ENCODE measurements around the gene FAM107B. TPM values are rescaled to one million over a fixed set of nuclear protein-coding genes. Genes with fewer than 3 reads are reported as not detected.

Gene FAM107B
- total and polyA plus RNA-seq, 2 of the 13 experiments (the other 11 are each of a cell fraction or from before 2014, with no cell fraction given), result 15.7 to 24.8 TPM

DNA sequence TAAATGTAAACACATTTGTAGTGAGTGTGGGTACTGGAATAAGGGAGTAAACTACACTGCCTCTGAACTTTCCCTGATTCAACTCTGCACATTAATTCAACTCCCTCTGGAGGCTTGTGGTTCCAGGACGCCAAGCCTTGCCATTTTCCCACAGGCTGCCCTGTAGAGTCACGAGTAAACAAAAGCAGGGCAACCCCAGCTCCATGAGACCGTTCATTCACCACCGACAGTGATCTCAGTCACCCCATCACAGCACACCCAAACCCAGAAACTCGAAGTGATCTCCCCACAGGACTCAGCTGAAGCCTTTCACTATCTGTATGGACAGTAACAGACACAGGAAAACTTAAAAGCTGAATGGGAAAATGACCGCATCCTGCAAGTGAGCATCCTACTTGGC is 225.2 kb downstream of the FAM107B start:
- no peak for DNase-seq (ENCODE audit: low spot score)

More for the DNA sequence above, 225.2 kb downstream of the FAM107B start:
- POLR2A ChIA-PET, result interaction anchor here (0.7 to 2.4 kb wide), 8 partner anchors 11 to 329 kb away, joined by 3 to 8 read pairs (median 4); partner anchors contain the start of gene SUV39H2
- Histone ChIP-seq H3K27me3 (ENCODE audit: control insufficient read depth in 1 of 2, insufficient read depth in 2 of 2, low read length in 2 of 2) (no peaks in the 10 kb centered on the region), H3K27ac (ENCODE audit: extremely low read length, insufficient read depth, low read length) (peak overlapping the region; percentile 71), H3K4me1 (ENCODE audit: insufficient read depth, low read length) (peaks cover 53% of the 10 kb centered on the region), H3K4me3 (replicated peaks in 1 of 3; ENCODE audit: insufficient read depth in 1 of 3, low read depth in 2 of 3, low read length in 3 of 3) (no peak overlapping the region), H2AFZ (ENCODE audit: low read length) (no peak overlapping the region), H3K4me2 (ENCODE audit: low read depth, low read length) (no peak overlapping the region), H3K9ac (ENCODE audit: insufficient read depth, low read depth, low read length) (no peak overlapping the region), H3K9me3 (ENCODE audit: low read length) (no peaks in the 10 kb centered on the region), H3K36me3 (replicated peaks in 1 of 2; ENCODE audit: control insufficient read depth in 1 of 2, insufficient read depth in 2 of 2, low read length in 2 of 2) (peaks cover 0 to 2% of the 10 kb centered on the region in 2 experiments; a peak in 1 of 5 replicates), H4K20me1 (ENCODE audit: insufficient read depth, low read length) (no peaks in the 10 kb centered on the region; the same call in 1 of the 2 replicates), H3K79me2 (ENCODE audit: insufficient read depth, low read length) (peaks cover 28% of the 10 kb centered on the region)
- no peak for FAIRE-seq
- no TSS peak for BruUV-seq (replicated peaks)
- CTCF ChIA-PET (ENCODE audit: low intra/inter-chr PET ratio, low total read pairs), result no interaction called here
- WGBS (ENCODE audit: low lambda C conversion rate), result 97% methylated on average over 6 of the region's 6 CpGs
- in situ Hi-C loops (cut with HindIII; ENCODE audit: extremely low pct_ligation_motif_present, low pct_unique_long_range_greater_than_20kb) (no loop called here), intact Hi-C loops (cut with micrococcal nuclease; ENCODE audit: unreplicated experiment) (no loop called here)
- no peak for TF ChIP-seq MTF1 (CRISPR knock-in tag; IDR thresholded peaks at IDR 0.05)
- TF ChIP-seq ZFP36L1 (CRISPR knock-in tag; IDR thresholded peaks at IDR 0.05), result no peak
- TF ChIP-seq MXD4 (CRISPR knock-in tag; IDR thresholded peaks at IDR 0.05), result no peak
- TF ChIP-seq SNAI1 (CRISPR knock-in tag; IDR thresholded peaks at IDR 0.05; ENCODE audit: borderline replicate concordance), result no peak
- no peak for TF ChIP-seq ZNF142 (CRISPR knock-in tag; IDR thresholded peaks at IDR 0.05)
- TF ChIP-seq ZNF17 (CRISPR knock-in tag; IDR thresholded peaks at IDR 0.05), result no peak
- no peak for TF ChIP-seq ARID5B (CRISPR knock-in tag; IDR thresholded peaks at IDR 0.05)
- no peak for TF ChIP-seq ZNF256 (CRISPR knock-in tag; conservative IDR thresholded peaks at IDR 0.05)
- TF ChIP-seq ZNF530 (CRISPR knock-in tag; IDR thresholded peaks at IDR 0.05; ENCODE audit: low read depth), result no peak
- no peak for TF ChIP-seq ZKSCAN8 (CRISPR knock-in tag; IDR thresholded peaks at IDR 0.05; ENCODE audit: borderline replicate concordance)
- no peak for TF ChIP-seq GABPB1 (CRISPR knock-in tag; IDR thresholded peaks at IDR 0.05)
- TF ChIP-seq ZNF777 (CRISPR knock-in tag; IDR thresholded peaks at IDR 0.05), result no peak
- no peak for ATAC-seq
